Liver (tissue), 9 donors: Measurements from ENCODE around the gene MMP19. TPM values are rescaled to one million over a fixed set of nuclear protein-coding genes. Genes with fewer than 3 reads are reported as not detected.

Experiments
- DNase-seq: peaks from one replicate; pipeline ENCODE4 v3.0.0-alpha.2; 2017; ENCODE audit warnings: low spot score
- H3K27ac ChIP-seq, 2 donors: one replicate each; pipeline ENCODE4 v1.7.0; 2013; ENCODE audit warnings: inconsistent platforms in 2 of 2, low read length in 2 of 2, control low read depth in 1 of 2, low read depth in 1 of 2, mild to moderate bottlenecking in 1 of 2
- H3K27me3 ChIP-seq, 4 donors: one replicate each; pipeline versions ENCODE4 v1.6.1 to v1.7.0; 2013; ENCODE audit warnings: low read length in 3 of 4, inconsistent platforms in 1 of 4, mild to moderate bottlenecking in 1 of 4, moderate library complexity in 1 of 4; ENCODE audit not compliant: control insufficient read depth in 4 of 4, insufficient read depth in 4 of 4
- H3K36me3 ChIP-seq, 4 donors: one replicate each; pipeline versions ENCODE4 v1.6.1 to v1.7.0; 2013; ENCODE audit warnings: low read length in 3 of 4, mild to moderate bottlenecking in 3 of 4, low read depth in 1 of 4, moderate library complexity in 1 of 4; ENCODE audit not compliant: control insufficient read depth in 4 of 4, insufficient read depth in 3 of 4
- H3K4me1 ChIP-seq, 4 donors: one replicate each; pipeline versions ENCODE4 v1.6.1 to v1.7.0; 2013; ENCODE audit warnings: low read length in 3 of 4, mild to moderate bottlenecking in 3 of 4, moderate library complexity in 1 of 4; ENCODE audit not compliant: control insufficient read depth in 4 of 4, insufficient read depth in 4 of 4
- H3K4me3 ChIP-seq, 3 donors: one replicate each; pipeline versions ENCODE4 v1.6.1 to v1.7.0; 2013; ENCODE audit warnings: low read length in 3 of 3, control low read depth in 1 of 3, low read depth in 1 of 3, mild to moderate bottlenecking in 1 of 3
- H3K9ac ChIP-seq, 2 donors: one replicate each; pipeline ENCODE4 v1.7.0; 2013; ENCODE audit warnings: low read length in 2 of 2, mild to moderate bottlenecking in 2 of 2, moderate library complexity in 2 of 2, control low read depth in 1 of 2, low read depth in 1 of 2
- H3K9me3 ChIP-seq, 4 donors: one replicate each; pipeline versions ENCODE4 v1.6.1 to v1.7.0; 2013; ENCODE audit warnings: low read length in 3 of 4; ENCODE audit not compliant: control insufficient read depth in 4 of 4
- ATF3 ChIP-seq: IDR thresholded peaks from 2 replicates; pipeline ENCODE4 v1.6.1; 2016; ENCODE audit warnings: antibody characterized with exemption
- CTCF ChIP-seq: fragments of 150-350 bp; IDR thresholded peaks from 2 replicates; pipeline ENCODE4 v1.5.1; 2017; ENCODE audit warnings: improper control_type of control experiment, low read depth, low read length; ENCODE audit not compliant: missing input control
- FOXA1 ChIP-seq: IDR thresholded peaks from 2 replicates; pipeline ENCODE4 v1.6.1; 2016; ENCODE audit warnings: antibody characterized with exemption
- FOXA2 ChIP-seq: IDR thresholded peaks from 2 replicates; pipeline ENCODE4 v1.6.1; 2016; ENCODE audit warnings: antibody characterized with exemption
- GABPA ChIP-seq, 2 donors: IDR thresholded peaks in 1 of 2; conservative IDR thresholded peaks in 1 of 2; 2 replicates each; pipeline ENCODE4 v1.6.1; 2016; ENCODE audit warnings: antibody characterized with exemption in 2 of 2, mild to moderate bottlenecking in 1 of 2, moderate library complexity in 1 of 2
- HNF4G ChIP-seq: IDR thresholded peaks from 2 replicates; pipeline ENCODE4 v1.6.1; 2016; ENCODE audit warnings: antibody characterized with exemption
- JUND ChIP-seq, 2 donors: IDR thresholded peaks; 2 replicates each; pipeline ENCODE4 v1.6.1; 2016; ENCODE audit warnings: antibody characterized with exemption in 2 of 2
- NR2F2 ChIP-seq: IDR thresholded peaks from 2 replicates; pipeline ENCODE4 v1.6.1; 2016; ENCODE audit warnings: antibody characterized with exemption
- RAD21 ChIP-seq, 2 donors: IDR thresholded peaks; 2 replicates each; pipeline ENCODE4 v1.6.1; 2016; ENCODE audit warnings: antibody characterized with exemption in 2 of 2, mild to moderate bottlenecking in 2 of 2
- REST ChIP-seq: IDR thresholded peaks from 2 replicates; pipeline ENCODE4 v1.6.1; 2016; ENCODE audit warnings: antibody characterized with exemption, mild to moderate bottlenecking
- RXRA ChIP-seq, 2 donors: IDR thresholded peaks; 2 replicates each; pipeline ENCODE4 v1.6.1; 2017 to 2018; ENCODE audit warnings: antibody characterized with exemption in 2 of 2, mild to moderate bottlenecking in 1 of 2
- SP1 ChIP-seq: IDR thresholded peaks from 2 replicates; pipeline ENCODE4 v1.6.1; 2018; ENCODE audit warnings: antibody characterized with exemption, mild to moderate bottlenecking
- YY1 ChIP-seq: IDR thresholded peaks from 2 replicates; pipeline ENCODE4 v1.6.1; 2016; ENCODE audit warnings: antibody characterized with exemption, mild to moderate bottlenecking
- ZBTB33 ChIP-seq: IDR thresholded peaks from 2 replicates; pipeline ENCODE4 v1.6.1; 2016; ENCODE audit warnings: antibody characterized with exemption
- WGBS: extraction: QIAGEN DNeasy Blood & Tissue Kit; methylation state at CpG from one replicate; pipeline ENCODE4 v1.1.7; 2013; 5-methylcytosine and 5-hydroxymethylcytosine counted together
- polyA plus RNA-seq, 2 donors: library from polyadenylated mRNA; stranded (reverse) in 1 of 2; unstranded in 1 of 2; fragments of 200-250 nt in 1 of 2; fragments of >200 nt in 1 of 2; fragmentation: Nextera tagmentation in 1 of 2; extraction: Ambion mirVana in 1 of 2; gene quantifications; one replicate each; pipeline versions ENCODE4 v1.2.1 to v1.2.3, GENCODE V29; 2013 to 2015
- total RNA-seq, 2 donors: library from RNA; depleted of rRNA; stranded (reverse); fragments of >200 nt; gene quantifications; one replicate each; pipeline ENCODE4 v1.2.3, GENCODE V29; 2014
- donor health status: healthy.
- donor health status: healthy.
- donor health status: healthy.
- donor health status: healthy.
- donor health status: healthy.

Gene MMP19
- total and polyA plus RNA-seq, 4 donors, result 1.1 to 2.4 (median 1.4) TPM

GRCh38 chr12:55817345-55818139, 25.2 kb downstream of the MMP19 start, which contains the start of the genes ORMDL2 and SARNP (continued):
- TF ChIP-seq ZBTB33, result no peak
- peak; percentile 100 for TF ChIP-seq SP1
- peak; percentile 16 to 41 for TF ChIP-seq JUND (IDR thresholded peaks at IDR 0.05)
- TF ChIP-seq GABPA (IDR thresholded peaks at IDR 0.05 in 1 of 2, conservative IDR thresholded peaks at IDR 0.05 in 1 of 2), result peak; percentile 65 to 90
- no peak for TF ChIP-seq NR2F2

- TF ChIP-seq RAD21 (IDR thresholded peaks at IDR 0.05) (peak in 1 of 2 donors; percentile 2), CTCF (no peak)
- Histone ChIP-seq H3K4me1 (peaks cover 0 to 25% (median 19%) of the 10 kb centered on the region in 4 donors), H3K4me3 (peak overlapping the region; percentile 69 to 100 (median 87)), H3K27me3 (no peaks in the 10 kb centered on the region), H3K27ac (peak overlapping the region; percentile 86 to 90), H3K9me3 (no peaks in the 10 kb centered on the region), H3K9ac (peak overlapping the region; percentile 99), H3K36me3 (peaks cover 7 to 21% (median 14%) of the 10 kb centered on the region in 4 donors)
- 1% methylated on average over 14 of the region's 14 CpGs for WGBS
- no peak for DNase-seq
These were observed 25.8 kb downstream of the MMP19 start for GRCh38 chr12:55816881-55817344.

GRCh38 chr12:55815473-55815872, 27.3 kb downstream of the MMP19 start:
- peaks cover 0 to 25% (median 19%) of the 10 kb centered on the region in 4 donors for H3K4me1 ChIP-seq
- no peak for DNase-seq
- no peak overlapping the region for H3K9ac ChIP-seq
- peaks cover 3 to 12% (median 6%) of the 10 kb centered on the region in 4 donors for H3K36me3 ChIP-seq
- no peak overlapping the region for H3K4me3 ChIP-seq
- H3K27ac ChIP-seq, result no peak overlapping the region
- 94% methylated on average over 12 of the region's 12 CpGs for WGBS
- H3K27me3 ChIP-seq, result no peaks in the 10 kb centered on the region
- no peaks in the 10 kb centered on the region for H3K9me3 ChIP-seq
- TF ChIP-seq FOXA2 (no peak), ATF3 (no peak), SP1 (no peak), ZBTB33 (no peak), JUND (IDR thresholded peaks at IDR 0.05) (no peak), RXRA (IDR thresholded peaks at IDR 0.05) (no peak), HNF4G (no peak), FOXA1 (no peak), CTCF (no peak), RAD21 (IDR thresholded peaks at IDR 0.05) (no peak), NR2F2 (no peak), YY1 (no peak), REST (no peak)
